K562 (cell line): ENCODE measurements around the gene GCN1. TPM values are rescaled to one million over a fixed set of nuclear protein-coding genes. Genes with fewer than 3 reads are reported as not detected.
A peak's percentile ranks its signal among the peaks of the same experiment; 100 is the strongest.

Source experiments
- ATAC-seq: fragments of 200-7000 bp; cut with Tn5 transposase; 3 replicates; pipeline ENCODE4 v1.9.1; 2020; ENCODE audit warnings: moderate library complexity
- BruUV-seq: library from RNA; stranded (reverse); fragments of 400-500 nt; replicated peaks from 2 replicates; lab custom pipeline; 2021; lab: Mats Ljungman, UMichigan
- CTCF ChIA-PET: fragments of 300-600 bp; formaldehyde crosslinking; extraction: SDS; loops from one replicate; lab custom pipeline; 2021; ENCODE audit warnings: low intra/inter-chr PET ratio; lab: Yijun Ruan, JAX
- POLR2A ChIA-PET: fragments of 300-600, 350-650 bp; sonication (Branson Sonifier 250); formaldehyde crosslinking; extraction: SDS; loops from one replicate; lab custom pipeline; 2021; ENCODE audit warnings: antibody characterized with exemption, inconsistent platforms; lab: Yijun Ruan, JAX
- DNase-seq, 4 experiments: peaks; one replicate each; pipeline versions ENCODE4 v3.0.0 to v3.0.0-alpha.2; 2011 to 2018; ENCODE audit warnings: low spot score in 3 of 4, mixed read lengths in 3 of 4; ENCODE audit errors: extremely low read depth in 1 of 4
- FAIRE-seq: peaks from 2 replicates; lab custom pipeline; 2011; peaks lifted over from hg19 to GRCh38; lab: Jason Lieb, UNC
- H2AFZ ChIP-seq: 2 replicates; pipeline ENCODE4 v1.6.0; 2011; ENCODE audit warnings: low read depth, low read length, control low read depth, inconsistent platforms
- H3K27ac ChIP-seq: fragments of 200-600 bp; 3 replicates; pipeline ENCODE4 v1.8.0; 2011; ENCODE audit warnings: low read depth, mild to moderate bottlenecking, control low read depth, inconsistent platforms, low read length, moderate library complexity, mixed read lengths; ENCODE audit errors: extremely low read depth
- H3K27me3 ChIP-seq, 2 experiments: fragments of 300-600 bp in 1 of 2; 2 replicates in 1 of 2; 3 replicates in 1 of 2; pipeline versions ENCODE4 v1.6.0 to v1.8.0; 2011; ENCODE audit warnings: inconsistent platforms in 2 of 2, low read length in 2 of 2, mild to moderate bottlenecking in 1 of 2, mixed read lengths in 1 of 2, moderate library complexity in 1 of 2; ENCODE audit not compliant: control insufficient read depth in 2 of 2, insufficient read depth in 2 of 2
- H3K36me3 ChIP-seq: fragments of 300-600 bp; 3 replicates; pipeline ENCODE4 v1.8.0; 2011; ENCODE audit warnings: mild to moderate bottlenecking, low read length, inconsistent platforms; ENCODE audit not compliant: control insufficient read depth, insufficient read depth
- H3K4me1 ChIP-seq, 2 experiments: fragments of 200-600 bp in 1 of 2; replicated peaks in 1 of 2; 2 replicates in 1 of 2; 3 replicates in 1 of 2; pipeline versions ENCODE4 v1.5.1 to v1.8.0; 2011; ENCODE audit warnings: inconsistent platforms in 2 of 2, low read length in 2 of 2, mild to moderate bottlenecking in 1 of 2, mixed read lengths in 1 of 2, moderate library complexity in 1 of 2; ENCODE audit not compliant: control insufficient read depth in 2 of 2, insufficient read depth in 2 of 2
- H3K4me2 ChIP-seq: 2 replicates; pipeline ENCODE4 v1.6.1; 2011; ENCODE audit warnings: low read length, control low read depth, inconsistent platforms, mixed read lengths; ENCODE audit not compliant: insufficient read depth
- H3K4me3 ChIP-seq: fragments of 200-600 bp; sonication (generic), shearing (Covaris generic); 2 replicates; pipeline ENCODE4 v1.5.1; 2016; ENCODE audit warnings: control low read depth, inconsistent platforms
- H3K79me2 ChIP-seq: fragments of 200-600 bp; 3 replicates; pipeline ENCODE4 v1.8.0; 2011; ENCODE audit warnings: low read length, inconsistent platforms; ENCODE audit not compliant: control insufficient read depth, insufficient read depth
- H3K9ac ChIP-seq, 2 experiments: 2 replicates each; pipeline versions ENCODE4 v1.6.0 to v1.6.1; 2011; ENCODE audit warnings: low read depth in 2 of 2, low read length in 2 of 2, control low read depth in 1 of 2, inconsistent platforms in 1 of 2, mild to moderate bottlenecking in 1 of 2, mixed read lengths in 1 of 2; ENCODE audit not compliant: insufficient read depth in 1 of 2
- H3K9me1 ChIP-seq: one replicate; pipeline ENCODE4 v1.6.0; 2011; ENCODE audit warnings: inconsistent platforms, mild to moderate bottlenecking, low read length, moderate library complexity; ENCODE audit not compliant: control insufficient read depth, insufficient read depth
- H3K9me3 ChIP-seq: replicated peaks from 2 replicates; pipeline ENCODE4 v1.5.1; 2011; ENCODE audit warnings: low read depth, low read length, inconsistent platforms; ENCODE audit not compliant: control insufficient read depth, insufficient read depth
- H4K20me1 ChIP-seq: replicated peaks from 2 replicates; pipeline ENCODE4 v1.6.1; 2011; ENCODE audit warnings: low read length, inconsistent platforms, mixed read lengths; ENCODE audit not compliant: control insufficient read depth, insufficient read depth
- POLR2G ChIP-seq: fragments of 200-400 bp; formaldehyde crosslinking; IDR thresholded peaks from 2 replicates; pipeline ENCODE4 v1.6.1; 2017; ENCODE audit warnings: low read depth, mild to moderate bottlenecking, antibody characterized with exemption, low read length, moderate library complexity
- RBFOX2 ChIP-seq: fragments of 200-400 bp; formaldehyde crosslinking; IDR thresholded peaks from 2 replicates; pipeline ENCODE4 v1.6.1; 2017; ENCODE audit warnings: low read depth, mild to moderate bottlenecking, low read length, moderate library complexity
- ZNF431 ChIP-seq: sonication (generic); formaldehyde crosslinking; IDR thresholded peaks from 2 replicates; pipeline ENCODE4 v1.8.0; 2022; ENCODE audit warnings: mild to moderate bottlenecking, missing genetic modification reagents
- WGBS: fragments of 100-300 bp; shearing (Covaris generic); methylation state at CpG from one replicate; pipeline ENCODE4 v1.1.6; 2016; ENCODE audit warnings: low coverage, mixed read lengths; ENCODE audit not compliant: insufficient coverage; ENCODE audit errors: missing lambda C conversion rate; 5-methylcytosine and 5-hydroxymethylcytosine counted together
- in situ Hi-C: fragments of 300-500 bp; cut with MboI; formaldehyde crosslinking; loops from 4 replicates; pipeline ENCODE4 v1.15.0; 2018; ENCODE audit warnings: inconsistent platforms, mixed read lengths
- intact Hi-C: fragments of 100-400 bp; cut with micrococcal nuclease; formaldehyde crosslinking; loops from 2 replicates; pipeline ENCODE4 v1.14.2; 2022
- polyA plus RNA-seq, 8 experiments: library from polyadenylated mRNA; depleted of rRNA in 4 of 8; stranded (reverse) in 5 of 8; unstranded in 3 of 8; fragments of >200 nt; fragmentation: Nextera tagmentation in 2 of 8; fragmentation: Illumina TruSeq in 1 of 8; extraction: Ambion mirVana in 2 of 8; extraction: Trizol in 1 of 8; gene quantifications; 2 replicates each; pipeline versions ENCODE4 v1.2.1 to v1.2.3, GENCODE V29; 2011 to 2014; ENCODE audit warnings: inconsistent platforms in 1 of 8, missing spikeins in 1 of 8
- total RNA-seq, 7 experiments: library from RNA; depleted of rRNA in 6 of 7; stranded (reverse); fragments of >200 nt in 6 of 7; fragmentation: Illumina TruSeq in 2 of 7; extraction: Trizol in 2 of 7; gene quantifications; 2 replicates each; pipeline versions ENCODE4 v1.2.1 to v1.2.3, GENCODE V29; 2011 to 2021; ENCODE audit warnings: low replicate concordance in 1 of 7
- TF ChIP-seq, protein P1 (sequence below): fragments of 450-650 bp; IDR thresholded peaks from 2 replicates; pipeline ENCODE4 v1.6.1; 2017; ENCODE audit warnings: antibody characterized with exemption, mild to moderate bottlenecking
- TF ChIP-seq, protein P2 (sequence below): fragments of 250-450 bp; sonication (Bioruptor Pico); IDR thresholded peaks from 2 replicates; pipeline ENCODE4 v1.8.0; 2022; ENCODE audit warnings: moderate library complexity, mild to moderate bottlenecking, inconsistent platforms
- TF ChIP-seq, protein P3 (sequence below): fragments of 250-450 bp; sonication (Bioruptor Pico); IDR thresholded peaks from 2 replicates; pipeline ENCODE4 v1.4.0; 2020

The GCN1 gene
- total and polyA plus RNA-seq, 9 of the 15 experiments (the other 6 are each of a cell fraction or from before 2014, with no cell fraction given): 11.9 to 190 (median 51.7) TPM

DNA sequence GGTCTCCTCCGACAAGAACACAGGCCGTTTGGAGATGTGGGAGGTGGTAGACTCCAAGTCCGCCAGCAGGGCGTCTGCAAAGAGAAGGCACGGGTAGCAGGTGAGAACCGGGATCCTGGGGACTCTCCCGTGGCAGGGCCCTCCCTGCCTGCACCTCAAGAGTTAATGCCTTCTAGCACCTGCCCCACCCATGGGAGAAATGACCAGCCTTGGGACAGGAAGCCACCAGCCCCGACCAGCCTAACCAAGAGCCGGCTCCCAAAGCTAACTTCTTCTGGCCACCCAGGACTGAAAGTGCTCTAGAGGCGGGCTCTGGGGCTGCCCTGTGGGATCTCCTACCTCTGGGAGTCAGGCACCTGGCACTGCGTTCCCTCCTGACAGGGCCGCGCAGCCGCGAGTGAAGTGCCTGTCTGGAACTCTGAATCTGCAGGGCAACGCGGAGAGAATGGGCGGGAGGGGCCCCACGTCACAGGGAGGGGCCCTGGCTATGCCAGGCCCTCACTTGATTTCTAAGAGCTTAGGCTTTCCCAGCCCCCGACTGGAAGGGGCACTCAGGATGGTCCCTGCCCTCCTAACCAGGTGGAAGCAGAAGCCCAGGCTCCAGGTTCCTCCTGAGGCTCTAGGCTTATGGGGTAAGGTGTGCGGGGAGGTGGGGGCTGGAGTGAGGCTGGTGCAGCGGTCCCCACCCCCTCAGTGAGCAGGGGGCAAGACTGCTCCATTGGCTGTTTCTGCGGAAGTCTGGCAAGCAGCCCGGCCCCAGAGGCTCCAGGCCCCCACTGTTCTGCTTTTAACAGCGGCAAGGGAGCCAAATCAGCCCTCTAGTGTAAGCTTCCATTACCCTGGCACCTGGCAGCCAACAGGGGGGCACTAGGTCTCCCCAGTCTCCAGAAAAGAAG is 30.0 kb upstream of the GCN1 start:
- in situ Hi-C loops: loop anchor here (5.0 kb wide), 1 partner anchor 38 kb away; no protein-coding TSS in a partner anchor
- no peak for ATAC-seq
- peaks cover 18% of the 10 kb centered on the region; the same call in 2 of the 3 replicates for H3K79me2 ChIP-seq
- TF ChIP-seq, protein P1, sequence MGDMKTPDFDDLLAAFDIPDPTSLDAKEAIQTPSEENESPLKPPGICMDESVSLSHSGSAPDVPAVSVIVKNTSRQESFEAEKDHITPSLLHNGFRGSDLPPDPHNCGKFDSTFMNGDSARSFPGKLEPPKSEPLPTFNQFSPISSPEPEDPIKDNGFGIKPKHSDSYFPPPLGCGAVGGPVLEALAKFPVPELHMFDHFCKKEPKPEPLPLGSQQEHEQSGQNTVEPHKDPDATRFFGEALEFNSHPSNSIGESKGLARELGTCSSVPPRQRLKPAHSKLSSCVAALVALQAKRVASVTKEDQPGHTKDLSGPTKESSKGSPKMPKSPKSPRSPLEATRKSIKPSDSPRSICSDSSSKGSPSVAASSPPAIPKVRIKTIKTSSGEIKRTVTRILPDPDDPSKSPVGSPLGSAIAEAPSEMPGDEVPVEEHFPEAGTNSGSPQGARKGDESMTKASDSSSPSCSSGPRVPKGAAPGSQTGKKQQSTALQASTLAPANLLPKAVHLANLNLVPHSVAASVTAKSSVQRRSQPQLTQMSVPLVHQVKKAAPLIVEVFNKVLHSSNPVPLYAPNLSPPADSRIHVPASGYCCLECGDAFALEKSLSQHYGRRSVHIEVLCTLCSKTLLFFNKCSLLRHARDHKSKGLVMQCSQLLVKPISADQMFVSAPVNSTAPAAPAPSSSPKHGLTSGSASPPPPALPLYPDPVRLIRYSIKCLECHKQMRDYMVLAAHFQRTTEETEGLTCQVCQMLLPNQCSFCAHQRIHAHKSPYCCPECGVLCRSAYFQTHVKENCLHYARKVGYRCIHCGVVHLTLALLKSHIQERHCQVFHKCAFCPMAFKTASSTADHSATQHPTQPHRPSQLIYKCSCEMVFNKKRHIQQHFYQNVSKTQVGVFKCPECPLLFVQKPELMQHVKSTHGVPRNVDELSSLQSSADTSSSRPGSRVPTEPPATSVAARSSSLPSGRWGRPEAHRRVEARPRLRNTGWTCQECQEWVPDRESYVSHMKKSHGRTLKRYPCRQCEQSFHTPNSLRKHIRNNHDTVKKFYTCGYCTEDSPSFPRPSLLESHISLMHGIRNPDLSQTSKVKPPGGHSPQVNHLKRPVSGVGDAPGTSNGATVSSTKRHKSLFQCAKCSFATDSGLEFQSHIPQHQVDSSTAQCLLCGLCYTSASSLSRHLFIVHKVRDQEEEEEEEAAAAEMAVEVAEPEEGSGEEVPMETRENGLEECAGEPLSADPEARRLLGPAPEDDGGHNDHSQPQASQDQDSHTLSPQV: no peak
- no peak for TF ChIP-seq RBFOX2
- no peak for TF ChIP-seq ZNF431 (CRISPR knock-in tag)
- TF ChIP-seq, protein P2, sequence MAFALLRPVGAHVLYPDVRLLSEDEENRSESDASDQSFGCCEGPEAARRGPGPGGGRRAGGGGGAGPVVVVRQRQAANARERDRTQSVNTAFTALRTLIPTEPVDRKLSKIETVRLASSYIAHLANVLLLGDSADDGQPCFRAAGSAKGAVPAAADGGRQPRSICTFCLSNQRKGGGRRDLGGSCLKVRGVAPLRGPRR: no peak
- TF ChIP-seq POLR2G: peak; percentile 58
- TF ChIP-seq, protein P3, sequence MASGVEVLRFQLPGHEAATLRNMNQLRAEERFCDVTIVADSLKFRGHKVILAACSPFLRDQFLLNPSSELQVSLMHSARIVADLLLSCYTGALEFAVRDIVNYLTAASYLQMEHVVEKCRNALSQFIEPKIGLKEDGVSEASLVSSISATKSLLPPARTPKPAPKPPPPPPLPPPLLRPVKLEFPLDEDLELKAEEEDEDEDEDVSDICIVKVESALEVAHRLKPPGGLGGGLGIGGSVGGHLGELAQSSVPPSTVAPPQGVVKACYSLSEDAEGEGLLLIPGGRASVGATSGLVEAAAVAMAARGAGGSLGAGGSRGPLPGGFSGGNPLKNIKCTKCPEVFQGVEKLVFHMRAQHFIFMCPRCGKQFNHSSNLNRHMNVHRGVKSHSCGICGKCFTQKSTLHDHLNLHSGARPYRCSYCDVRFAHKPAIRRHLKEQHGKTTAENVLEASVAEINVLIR (CRISPR knock-in tag): no peak
- no peak overlapping the region for H2AFZ ChIP-seq
- CTCF ChIA-PET: no interaction called here
- 79% methylated on average over 14 of the region's 25 CpGs for WGBS
- H4K20me1 ChIP-seq: peaks cover 9% of the 10 kb centered on the region
- H3K27me3 ChIP-seq: no peaks in the 10 kb centered on the region
- H3K36me3 ChIP-seq: peaks cover 55% of the 10 kb centered on the region; the same call in 2 of the 3 replicates
- H3K27ac ChIP-seq: no peak overlapping the region; the same call in 2 of the 3 replicates
- no peak for DNase-seq
- no peak overlapping the region for H3K4me2 ChIP-seq
- intact Hi-C loops: loop anchor here (5.0 kb wide), 1 partner anchor 133 kb away; no protein-coding TSS in a partner anchor
- H3K9me3 ChIP-seq: no peaks in the 10 kb centered on the region
- H3K4me3 ChIP-seq: no peak overlapping the region
- FAIRE-seq: no peak
- peak overlapping the region in 1 of 2 experiments; percentile 88; a peak in 3 of 4 replicates for H3K9ac ChIP-seq
- peaks cover 36 to 48% of the 10 kb centered on the region in 2 experiments for H3K4me1 ChIP-seq
- no TSS peak for BruUV-seq
- peaks cover 2% of the 10 kb centered on the region for H3K9me1 ChIP-seq
- POLR2A ChIA-PET: interaction anchor here (0.5 to 17.7 kb wide), 5 partner anchors 12 to 67 kb away, joined by 3 to 420 read pairs (median 4); partner anchors contain the start of genes GCN1, RNU4-1, RNU4-2 and RPLP0
